GM06990 (cell line): ENCODE measurements around the gene IER3.
A peak's percentile ranks its signal among the peaks of the same experiment; 100 is the strongest.

ENCODE experiments used
- DNase-seq: peaks from one replicate; pipeline ENCODE4 v3.0.0-alpha.2; 2011; ENCODE audit not compliant: insufficient read length; ENCODE audit errors: extremely low read depth
- H3K27me3 ChIP-seq: replicated peaks from 2 replicates; pipeline ENCODE4 v1.6.0; 2011; ENCODE audit warnings: low read length; ENCODE audit not compliant: control insufficient read depth, insufficient read depth
- H3K36me3 ChIP-seq: 2 replicates; pipeline ENCODE4 v1.5.1; 2011; ENCODE audit warnings: low read length; ENCODE audit not compliant: control insufficient read depth, insufficient read depth
- H3K4me3 ChIP-seq: replicated peaks from 2 replicates; pipeline ENCODE4 v1.5.1; 2011; ENCODE audit warnings: low read depth, mild to moderate bottlenecking, control low read depth, low read length
- TF ChIP-seq, protein P1 (sequence below): IDR thresholded peaks from 2 replicates; pipeline ENCODE4 v1.5.1; 2011; ENCODE audit warnings: low read length, control low read depth, mild to moderate bottlenecking, inconsistent platforms; ENCODE audit not compliant: insufficient read depth, poor library complexity, severe bottlenecking

Gene IER3

DNA sequence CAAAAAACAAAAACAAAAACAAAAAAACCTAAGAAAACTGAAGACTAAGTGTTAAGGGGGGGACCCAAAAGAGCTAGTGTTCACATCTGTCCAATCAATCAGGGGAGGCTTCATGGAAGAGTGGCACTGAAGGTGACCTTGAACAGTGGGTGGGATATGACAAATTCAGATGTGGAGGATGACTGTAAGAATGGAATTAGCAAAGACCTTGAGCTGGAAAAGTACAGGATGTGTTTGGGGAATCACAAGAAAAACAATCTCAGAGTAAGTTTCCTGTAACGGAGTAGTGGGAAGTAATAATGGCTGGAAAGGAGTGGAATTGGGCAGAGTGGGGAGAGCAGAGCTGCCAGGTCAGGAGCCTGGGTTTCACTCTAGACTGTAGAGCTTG, 2.9 kb upstream of the IER3 start:
- no peak for DNase-seq
- TF ChIP-seq, protein P1, sequence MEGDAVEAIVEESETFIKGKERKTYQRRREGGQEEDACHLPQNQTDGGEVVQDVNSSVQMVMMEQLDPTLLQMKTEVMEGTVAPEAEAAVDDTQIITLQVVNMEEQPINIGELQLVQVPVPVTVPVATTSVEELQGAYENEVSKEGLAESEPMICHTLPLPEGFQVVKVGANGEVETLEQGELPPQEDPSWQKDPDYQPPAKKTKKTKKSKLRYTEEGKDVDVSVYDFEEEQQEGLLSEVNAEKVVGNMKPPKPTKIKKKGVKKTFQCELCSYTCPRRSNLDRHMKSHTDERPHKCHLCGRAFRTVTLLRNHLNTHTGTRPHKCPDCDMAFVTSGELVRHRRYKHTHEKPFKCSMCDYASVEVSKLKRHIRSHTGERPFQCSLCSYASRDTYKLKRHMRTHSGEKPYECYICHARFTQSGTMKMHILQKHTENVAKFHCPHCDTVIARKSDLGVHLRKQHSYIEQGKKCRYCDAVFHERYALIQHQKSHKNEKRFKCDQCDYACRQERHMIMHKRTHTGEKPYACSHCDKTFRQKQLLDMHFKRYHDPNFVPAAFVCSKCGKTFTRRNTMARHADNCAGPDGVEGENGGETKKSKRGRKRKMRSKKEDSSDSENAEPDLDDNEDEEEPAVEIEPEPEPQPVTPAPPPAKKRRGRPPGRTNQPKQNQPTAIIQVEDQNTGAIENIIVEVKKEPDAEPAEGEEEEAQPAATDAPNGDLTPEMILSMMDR, result no peak

DNA sequence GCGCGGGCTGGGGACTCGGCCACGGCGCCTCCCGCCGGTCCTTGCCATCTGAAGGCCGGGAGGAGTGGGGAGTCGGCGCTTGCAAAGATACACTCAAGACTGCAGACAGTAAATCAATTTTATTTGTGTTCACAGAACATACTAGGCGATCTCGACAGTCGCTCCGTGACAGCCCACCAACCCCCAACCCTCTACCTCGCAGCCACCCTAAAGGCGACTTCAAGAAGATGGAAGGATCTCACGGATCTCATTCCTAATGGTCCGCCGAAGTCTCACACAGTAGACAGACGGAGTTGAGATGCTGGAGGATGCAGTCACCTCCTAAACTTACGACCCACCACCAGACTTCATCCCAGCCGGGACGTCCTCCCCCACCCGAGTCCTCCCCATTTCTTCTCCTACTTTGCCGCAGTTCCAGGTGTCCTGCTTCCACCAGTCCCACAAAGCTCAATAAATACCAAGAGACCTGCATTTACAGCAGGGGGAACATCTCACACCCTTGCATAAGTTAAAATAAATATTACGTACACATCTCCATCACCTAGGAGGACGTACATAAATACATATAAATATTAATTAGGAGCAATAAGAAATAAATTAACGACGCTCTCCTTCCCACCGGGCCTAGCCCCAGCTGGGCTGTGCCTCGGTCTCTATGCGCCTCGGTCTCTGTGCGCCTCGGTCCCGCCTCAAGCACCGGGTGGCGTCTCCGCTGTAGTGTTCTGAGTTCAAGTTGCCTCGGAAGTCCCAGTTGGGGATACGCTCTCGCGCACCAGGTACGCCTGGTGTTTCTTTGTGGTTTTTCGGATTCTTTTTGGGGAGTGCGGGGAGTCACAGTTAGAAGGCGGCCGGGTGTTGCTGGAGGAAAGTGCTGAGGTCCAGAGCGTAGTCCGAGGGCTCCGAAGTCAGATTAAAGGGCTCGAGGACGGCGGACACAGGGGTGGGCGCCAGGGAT, 971 bp downstream of the IER3 start:
- Histone ChIP-seq H3K36me3 (peaks cover 11% of the 10 kb centered on the region), H3K4me3 (peak overlapping the region; percentile 66), H3K27me3 (no peaks in the 10 kb centered on the region)
- TF ChIP-seq, protein P1, result no peak
- peak; percentile 62 for DNase-seq

More for the DNA sequence above, 2.9 kb upstream of the IER3 start:
- Histone ChIP-seq H3K4me3 (no peak overlapping the region), H3K36me3 (no peaks in the 10 kb centered on the region), H3K27me3 (no peaks in the 10 kb centered on the region)

DNA sequence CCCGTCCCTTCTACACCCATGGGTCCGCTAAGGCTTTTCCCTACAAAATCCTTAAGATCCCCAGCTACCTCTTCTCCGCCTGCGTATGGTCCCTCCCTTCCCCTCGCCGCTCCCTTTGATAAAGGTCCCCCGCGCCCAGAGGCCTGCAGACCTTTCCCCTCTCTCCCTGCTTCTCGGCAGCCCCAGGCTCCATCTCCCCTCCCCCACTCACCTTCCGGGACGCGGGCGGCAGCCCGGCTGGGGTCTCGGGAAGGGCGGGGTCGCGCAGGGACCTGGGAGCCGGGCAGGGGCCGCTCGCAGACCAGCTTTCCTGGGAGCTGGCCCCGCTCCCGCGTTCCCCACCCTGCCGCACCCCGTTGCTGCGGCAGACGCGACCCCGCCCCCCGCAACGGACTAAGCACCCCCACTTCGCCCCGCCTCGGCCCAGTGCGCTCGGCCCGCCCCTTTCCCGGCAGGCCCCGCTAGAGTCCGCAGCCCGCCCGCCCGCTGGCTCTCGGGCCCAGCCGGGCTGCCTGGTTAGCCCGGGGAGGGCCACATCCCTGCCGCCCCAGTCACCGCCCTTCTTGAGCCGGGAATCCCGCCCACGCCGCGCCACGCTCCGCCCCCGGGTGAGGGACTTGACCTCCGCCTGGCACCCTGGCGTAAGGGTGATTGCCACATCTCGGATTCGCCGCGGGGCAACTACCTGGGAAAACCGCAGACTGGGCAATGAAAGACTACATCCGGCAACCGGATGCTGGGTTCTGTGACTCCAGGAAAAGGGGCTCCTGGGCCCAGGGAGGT, 1.8 kb downstream of the IER3 start, which contains the start of gene FLOT1:
FLOT1 (minus strand) TSS at position 372 of the 783 bp plus-strand sequence. CDS start 498 bp downstream, outside the sequence.
- Histone ChIP-seq H3K36me3 (peaks cover 11% of the 10 kb centered on the region), H3K4me3 (peak within 1 kb of the TSS; percentile 66), H3K27me3 (no peaks in the 10 kb centered on the region)
- peak; percentile 98 for DNase-seq
- TF ChIP-seq, protein P1, result no peak

GRCh38 chr6:30741789-30742315, 2.5 kb downstream of the IER3 start:
- Histone ChIP-seq H3K27me3 (no peaks in the 10 kb centered on the region), H3K36me3 (peaks cover 11% of the 10 kb centered on the region), H3K4me3 (peak overlapping the region; percentile 66)
- DNase-seq, result peak; percentile 56
- TF ChIP-seq, protein P1, result no peak

- peak overlapping the region; percentile 66 for H3K4me3 ChIP-seq
- TF ChIP-seq, protein P1, result no peak
- no peak for DNase-seq
- H3K36me3 ChIP-seq, result peaks cover 11% of the 10 kb centered on the region
- no peaks in the 10 kb centered on the region for H3K27me3 ChIP-seq
Observed at GRCh38 chr6:30741063-30741779, 3.1 kb downstream of the IER3 start.
